ENCODE measurements around the gene GPC3.

DNA sequence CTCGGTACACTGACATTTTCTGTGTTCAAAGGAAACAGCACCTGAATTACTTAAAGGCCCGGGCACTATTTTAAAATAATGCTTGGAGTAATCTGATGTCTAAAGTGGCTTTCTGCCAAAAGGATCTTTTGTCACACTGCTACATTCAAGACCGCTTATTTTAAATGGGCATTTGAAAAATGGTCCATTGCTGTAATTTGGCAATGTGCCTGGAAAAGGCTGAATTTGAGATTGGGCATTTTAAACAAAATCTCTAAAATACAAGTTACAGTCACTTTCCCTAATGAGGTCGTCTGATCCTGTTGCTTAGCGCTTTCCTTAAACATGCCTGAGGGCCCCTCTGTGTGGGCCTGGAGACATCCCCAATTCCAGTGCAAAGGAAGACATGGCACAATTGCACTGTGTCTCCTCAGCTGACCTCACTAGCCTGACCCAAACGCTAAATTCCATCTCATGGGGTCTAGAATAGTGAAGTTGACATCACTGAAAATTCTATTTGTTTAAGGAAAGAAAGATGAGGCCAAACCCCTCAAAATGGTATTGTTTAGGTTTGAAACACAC lies 214.2 kb downstream of the GPC3 start:
- TF ChIP-seq EZH2 (IDR thresholded peaks at IDR 0.05; ENCODE audit: borderline replicate concordance, low read length), result no peak
- TF ChIP-seq, protein P1, sequence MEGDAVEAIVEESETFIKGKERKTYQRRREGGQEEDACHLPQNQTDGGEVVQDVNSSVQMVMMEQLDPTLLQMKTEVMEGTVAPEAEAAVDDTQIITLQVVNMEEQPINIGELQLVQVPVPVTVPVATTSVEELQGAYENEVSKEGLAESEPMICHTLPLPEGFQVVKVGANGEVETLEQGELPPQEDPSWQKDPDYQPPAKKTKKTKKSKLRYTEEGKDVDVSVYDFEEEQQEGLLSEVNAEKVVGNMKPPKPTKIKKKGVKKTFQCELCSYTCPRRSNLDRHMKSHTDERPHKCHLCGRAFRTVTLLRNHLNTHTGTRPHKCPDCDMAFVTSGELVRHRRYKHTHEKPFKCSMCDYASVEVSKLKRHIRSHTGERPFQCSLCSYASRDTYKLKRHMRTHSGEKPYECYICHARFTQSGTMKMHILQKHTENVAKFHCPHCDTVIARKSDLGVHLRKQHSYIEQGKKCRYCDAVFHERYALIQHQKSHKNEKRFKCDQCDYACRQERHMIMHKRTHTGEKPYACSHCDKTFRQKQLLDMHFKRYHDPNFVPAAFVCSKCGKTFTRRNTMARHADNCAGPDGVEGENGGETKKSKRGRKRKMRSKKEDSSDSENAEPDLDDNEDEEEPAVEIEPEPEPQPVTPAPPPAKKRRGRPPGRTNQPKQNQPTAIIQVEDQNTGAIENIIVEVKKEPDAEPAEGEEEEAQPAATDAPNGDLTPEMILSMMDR (IDR thresholded peaks at IDR 0.05; ENCODE audit: low read length), result no peak
